Body of pancreas (tissue), 4 donors: ENCODE data around the gene TIMM13. TPM values are rescaled to one million over a fixed set of nuclear protein-coding genes. Genes with fewer than 3 reads are reported as not detected.

Source experiments
- ATAC-seq: fragments of 150-250 bp; one replicate; pipeline ENCODE4 v1.9.1; 2016
- DNase-seq, 4 donors: peaks; one replicate each; pipeline ENCODE4 v3.0.0-alpha.2; 2019
- H3K27ac ChIP-seq, 4 donors: fragments of 200-600 bp; sonication (generic); 1 replicate in 3 of 4; 2 replicates in 1 of 4; pipeline versions ENCODE4 v1.5.1 to v1.6.1; 2016 to 2019; ENCODE audit warnings: mild to moderate bottlenecking in 1 of 4, mixed read lengths in 1 of 4, moderate library complexity in 1 of 4
- H3K27me3 ChIP-seq, 2 donors: fragments of 200-600 bp; sonication (generic); one replicate each; pipeline ENCODE4 v1.6.0; 2016; ENCODE audit warnings: mild to moderate bottlenecking in 1 of 2
- H3K36me3 ChIP-seq, 2 donors: fragments of 200-600 bp; sonication (generic); replicated peaks in 1 of 2; 2 replicates each; pipeline ENCODE4 v1.5.1; 2016; ENCODE audit warnings: low read depth in 2 of 2; ENCODE audit not compliant: insufficient read depth in 1 of 2
- H3K4me1 ChIP-seq: fragments of 200-600 bp; sonication (generic); one replicate; pipeline ENCODE4 v1.6.0; 2016
- H3K4me3 ChIP-seq, 2 donors: fragments of 200-600 bp; sonication (generic); 1 replicate in 1 of 2; 2 replicates in 1 of 2; pipeline ENCODE4 v1.5.1; 2016 to 2019
- H3K9me3 ChIP-seq, 3 donors: fragments of 200-600 bp; sonication (generic); 1 replicate in 2 of 3; 2 replicates in 1 of 3; pipeline ENCODE4 v1.5.1; 2016
- POLR2A ChIP-seq, 3 donors: fragments of 450-650 bp; IDR thresholded peaks; one replicate each; pipeline ENCODE4 v1.6.1; 2016; ENCODE audit warnings: antibody characterized with exemption in 3 of 3, mild to moderate bottlenecking in 2 of 3
- WGBS, 2 donors: methylation state at CpG; one replicate each; pipeline ENCODE4 v1.1.5; 2017; 5-methylcytosine and 5-hydroxymethylcytosine counted together
- intact Hi-C: fragments of 100-400 bp; cut with DNase I; formaldehyde crosslinking; loops from one replicate; pipeline ENCODE4 v1.15.1; 2023
- total RNA-seq, 2 donors: library from RNA; depleted of rRNA; stranded (reverse); fragments of >200 nt; gene quantifications; one replicate each; pipeline ENCODE4 v1.1.0, GENCODE V29; 2016
- TF ChIP-seq, protein P1 (sequence below), 7 experiments: fragments of 450-650 bp in 4 of 7; fragments of 200-600 bp in 3 of 7; sonication (generic) in 3 of 7; IDR thresholded peaks; one replicate each; pipeline ENCODE4 v1.5.1; 2016 to 2019; ENCODE audit warnings: antibody characterized with exemption in 7 of 7

Gene TIMM13
- total RNA-seq, 2 donors from 2014 or later = 16.3 to 36.6 TPM

DNA sequence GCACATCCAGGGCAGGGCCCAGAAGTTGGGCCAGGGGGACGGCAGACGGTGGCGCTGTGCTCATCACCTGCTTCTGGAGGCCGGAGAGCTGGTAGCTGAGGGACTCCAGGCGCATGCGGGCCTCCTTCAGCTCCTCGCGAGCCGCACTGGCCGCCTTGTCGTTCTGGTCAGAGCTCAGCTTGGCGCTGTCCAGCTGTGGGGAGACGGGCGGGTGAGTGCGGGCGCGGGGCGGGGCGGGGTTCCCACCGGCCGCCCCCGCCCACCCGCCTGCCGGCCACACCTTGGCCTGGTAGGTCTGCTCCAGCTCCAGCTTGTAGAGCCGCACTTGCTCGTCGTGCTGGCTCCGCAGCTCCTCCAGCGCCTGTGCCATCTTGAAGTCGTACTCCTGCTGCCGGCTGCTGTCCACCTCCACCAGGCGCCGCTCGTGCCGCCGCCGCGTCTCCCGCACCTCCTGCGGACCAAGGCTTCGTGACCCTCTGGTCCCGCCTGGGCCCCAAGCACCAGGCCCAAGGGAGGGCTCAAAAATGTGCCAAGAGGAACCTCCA, 7.4 kb upstream of the TIMM13 start:
- Histone ChIP-seq H3K9me3 (no peaks in the 10 kb centered on the region), H3K36me3 (peaks cover 0 to 2% of the 10 kb centered on the region in 2 donors), H3K4me3 (no peak overlapping the region), H3K27ac (no peak overlapping the region), H3K4me1 (no peaks in the 10 kb centered on the region), H3K27me3 (no peaks in the 10 kb centered on the region)
- DNase-seq (no peak), ATAC-seq (no peak)
- no peak for TF ChIP-seq POLR2A (IDR thresholded peaks at IDR 0.05)
- TF ChIP-seq, protein P1, sequence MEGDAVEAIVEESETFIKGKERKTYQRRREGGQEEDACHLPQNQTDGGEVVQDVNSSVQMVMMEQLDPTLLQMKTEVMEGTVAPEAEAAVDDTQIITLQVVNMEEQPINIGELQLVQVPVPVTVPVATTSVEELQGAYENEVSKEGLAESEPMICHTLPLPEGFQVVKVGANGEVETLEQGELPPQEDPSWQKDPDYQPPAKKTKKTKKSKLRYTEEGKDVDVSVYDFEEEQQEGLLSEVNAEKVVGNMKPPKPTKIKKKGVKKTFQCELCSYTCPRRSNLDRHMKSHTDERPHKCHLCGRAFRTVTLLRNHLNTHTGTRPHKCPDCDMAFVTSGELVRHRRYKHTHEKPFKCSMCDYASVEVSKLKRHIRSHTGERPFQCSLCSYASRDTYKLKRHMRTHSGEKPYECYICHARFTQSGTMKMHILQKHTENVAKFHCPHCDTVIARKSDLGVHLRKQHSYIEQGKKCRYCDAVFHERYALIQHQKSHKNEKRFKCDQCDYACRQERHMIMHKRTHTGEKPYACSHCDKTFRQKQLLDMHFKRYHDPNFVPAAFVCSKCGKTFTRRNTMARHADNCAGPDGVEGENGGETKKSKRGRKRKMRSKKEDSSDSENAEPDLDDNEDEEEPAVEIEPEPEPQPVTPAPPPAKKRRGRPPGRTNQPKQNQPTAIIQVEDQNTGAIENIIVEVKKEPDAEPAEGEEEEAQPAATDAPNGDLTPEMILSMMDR (IDR thresholded peaks at IDR 0.05) = no peak
- WGBS, 2 donors = 96 to 97% methylated on average over 12 to 20 of the region's 42 CpGs
- intact Hi-C loops = no loop called here

DNA sequence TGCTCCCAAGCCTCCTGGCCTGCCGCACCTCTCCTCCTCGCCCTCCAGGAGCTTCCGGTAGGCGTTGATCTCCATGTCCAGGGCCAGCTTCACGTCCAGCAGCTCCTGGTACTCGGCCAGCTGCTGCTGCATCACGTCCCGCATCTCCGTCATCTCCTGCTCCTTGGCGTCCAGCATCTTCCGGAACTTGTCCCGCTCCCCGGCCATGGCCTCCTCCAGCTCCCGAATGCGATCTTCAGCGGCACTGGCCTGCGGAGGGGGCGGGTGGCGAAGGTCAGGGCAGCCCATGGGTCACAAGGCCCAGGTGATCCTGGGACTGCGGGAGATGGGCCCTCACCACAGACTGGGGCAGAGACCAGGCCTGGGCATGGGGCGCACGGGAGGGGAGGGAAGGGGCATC, 6.9 kb upstream of the TIMM13 start:
- Histone ChIP-seq H3K27ac (no peak overlapping the region), H3K36me3 (peaks cover 0 to 2% of the 10 kb centered on the region in 2 donors), H3K9me3 (no peaks in the 10 kb centered on the region), H3K4me1 (no peaks in the 10 kb centered on the region), H3K4me3 (no peak overlapping the region), H3K27me3 (no peaks in the 10 kb centered on the region)
- TF ChIP-seq, protein P1 (IDR thresholded peaks at IDR 0.05) = no peak
- TF ChIP-seq POLR2A (IDR thresholded peaks at IDR 0.05) = no peak
- intact Hi-C loops = no loop called here
- ATAC-seq (no peak), DNase-seq (no peak)
- 94% methylated on average over 18 to 22 of the region's 22 CpGs for WGBS, 2 donors

DNA sequence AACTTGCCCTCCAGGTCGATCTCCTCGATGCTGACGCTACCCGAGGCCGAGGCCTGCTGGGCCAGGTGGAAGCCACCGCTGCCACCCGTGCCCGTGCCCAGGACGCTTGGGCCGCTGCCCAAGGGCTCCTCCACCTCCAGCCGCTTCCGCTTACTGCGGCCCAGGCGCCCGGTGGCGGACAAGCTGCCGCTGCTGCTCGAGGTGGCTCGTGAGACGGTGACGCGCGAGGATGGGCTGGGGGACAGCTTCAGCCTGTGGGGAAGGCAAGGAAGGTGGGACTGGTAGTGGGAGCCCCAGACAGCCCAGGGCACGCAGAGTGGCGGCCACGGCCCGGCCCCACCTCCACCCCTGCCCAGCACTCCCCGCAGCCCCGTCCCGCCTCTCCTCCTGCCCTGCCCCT, 6.5 kb upstream of the TIMM13 start:
- no peaks in the 10 kb centered on the region for H3K9me3 ChIP-seq
- no peak for ATAC-seq
- no peak for DNase-seq
- intact Hi-C loops = no loop called here
- no peaks in the 10 kb centered on the region for H3K4me1 ChIP-seq
- TF ChIP-seq, protein P1 (IDR thresholded peaks at IDR 0.05) = no peak
- TF ChIP-seq POLR2A (IDR thresholded peaks at IDR 0.05) = no peak
- no peak overlapping the region for H3K4me3 ChIP-seq
- WGBS, 2 donors = 98 to 100% methylated on average over 4 to 15 of the region's 30 CpGs
- H3K27me3 ChIP-seq = no peaks in the 10 kb centered on the region
- H3K27ac ChIP-seq = no peak overlapping the region
- peaks cover 0 to 2% of the 10 kb centered on the region in 2 donors for H3K36me3 ChIP-seq

DNA sequence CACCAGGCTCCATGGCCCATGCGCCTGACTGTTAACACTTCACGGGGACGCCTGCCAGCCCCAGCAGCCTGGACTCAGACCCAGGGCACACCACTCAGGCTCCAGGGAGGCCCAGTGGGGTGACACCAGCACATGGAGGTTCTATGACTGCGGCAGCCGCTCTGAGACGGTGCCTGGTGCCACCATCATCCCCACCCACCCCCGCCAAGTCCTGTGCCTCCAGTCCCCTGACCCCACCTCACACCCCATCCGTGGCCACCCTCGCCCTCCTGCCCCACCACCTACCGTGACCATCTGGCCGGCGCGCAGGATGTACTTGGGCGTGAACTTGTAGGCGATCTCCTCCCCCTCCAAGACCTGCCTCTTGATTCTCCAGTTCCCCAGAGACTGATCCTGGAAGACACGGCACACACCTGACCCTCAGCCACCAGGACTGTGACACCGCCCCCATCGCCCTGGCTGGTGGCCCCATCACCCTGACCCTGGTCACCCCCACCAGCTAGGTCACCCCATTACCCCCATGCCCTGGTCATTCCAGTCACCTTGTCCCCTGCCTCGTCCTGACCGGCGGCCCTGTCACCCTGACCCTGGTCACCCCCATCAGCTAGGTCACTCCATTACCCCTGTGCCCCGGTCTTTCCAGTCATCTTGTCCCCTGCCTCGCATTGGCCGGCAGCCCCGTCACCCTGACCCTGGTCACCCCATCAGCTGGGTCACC, 4.9 kb upstream of the TIMM13 start:
- ATAC-seq = no peak
- DNase-seq = no peak
- Histone ChIP-seq H3K4me1 (peaks cover 9% of the 10 kb centered on the region), H3K27me3 (no peaks in the 10 kb centered on the region), H3K36me3 (no peaks in the 10 kb centered on the region), H3K27ac (no peak overlapping the region), H3K9me3 (no peaks in the 10 kb centered on the region), H3K4me3 (no peak overlapping the region)
- intact Hi-C loops = no loop called here
- WGBS, 2 donors = 93 to 98% methylated on average over 11 to 24 of the region's 25 CpGs
- TF ChIP-seq POLR2A (IDR thresholded peaks at IDR 0.05) = no peak
- TF ChIP-seq, protein P1 (IDR thresholded peaks at IDR 0.05) = no peak
